Endothelial cell of umbilical vein (primary cell): ENCODE measurements around the gene TLCD4.

Source experiments
- EZH2 ChIP-seq: IDR thresholded peaks from 2 replicates; pipeline ENCODE4 v1.6.1; 2012; ENCODE audit warnings: borderline replicate concordance, low read depth, mild to moderate bottlenecking, moderate library complexity, low read length, inconsistent platforms; ENCODE audit not compliant: severe bottlenecking
- JUN ChIP-seq: IDR thresholded peaks from 2 replicates; pipeline ENCODE4 v1.6.1; 2011; ENCODE audit warnings: borderline replicate concordance, low read depth; ENCODE audit not compliant: insufficient read length, insufficient read depth
- POLR2AphosphoS5 ChIP-seq: IDR thresholded peaks from 2 replicates; pipeline ENCODE4 v1.6.1; 2012; ENCODE audit warnings: low read depth, mild to moderate bottlenecking, control low read depth, low read length, moderate library complexity; ENCODE audit not compliant: insufficient read depth
- TF ChIP-seq, protein P1 (sequence below), 2 donors: IDR thresholded peaks; 1 replicate in 1 of 2; 2 replicates in 1 of 2; pipeline ENCODE4 v1.5.1; 2011; ENCODE audit warnings: low read length in 2 of 2, mild to moderate bottlenecking in 2 of 2, moderate library complexity in 2 of 2, control low read depth in 1 of 2, inconsistent platforms in 1 of 2, low read depth in 1 of 2; ENCODE audit not compliant: insufficient read depth in 1 of 2; ENCODE audit errors: extremely low read depth in 1 of 2
- TF ChIP-seq, protein P2 (sequence below): IDR thresholded peaks from 2 replicates; pipeline ENCODE4 v1.6.1; 2011; ENCODE audit not compliant: insufficient read depth, insufficient read length

DNA sequence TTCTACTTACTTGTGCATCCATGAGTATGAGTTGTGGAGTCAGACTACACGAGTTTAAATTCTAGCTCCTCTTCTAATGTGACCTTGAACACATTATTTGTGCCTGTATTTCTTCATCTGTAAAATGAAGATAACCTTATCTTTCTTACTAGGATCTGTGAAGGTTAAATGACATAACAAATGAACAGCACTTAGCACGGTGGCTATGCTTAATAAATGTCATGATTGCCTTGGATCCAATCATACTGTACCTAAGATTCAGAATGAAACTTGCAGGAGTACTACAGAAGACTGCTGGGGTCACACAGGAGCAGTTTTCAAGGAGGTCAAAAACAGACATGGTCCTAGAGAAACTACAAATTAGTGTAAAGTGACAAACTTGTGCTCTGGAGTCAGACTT, 22.2 kb upstream of the TLCD4 start:
- TF ChIP-seq, protein P1, sequence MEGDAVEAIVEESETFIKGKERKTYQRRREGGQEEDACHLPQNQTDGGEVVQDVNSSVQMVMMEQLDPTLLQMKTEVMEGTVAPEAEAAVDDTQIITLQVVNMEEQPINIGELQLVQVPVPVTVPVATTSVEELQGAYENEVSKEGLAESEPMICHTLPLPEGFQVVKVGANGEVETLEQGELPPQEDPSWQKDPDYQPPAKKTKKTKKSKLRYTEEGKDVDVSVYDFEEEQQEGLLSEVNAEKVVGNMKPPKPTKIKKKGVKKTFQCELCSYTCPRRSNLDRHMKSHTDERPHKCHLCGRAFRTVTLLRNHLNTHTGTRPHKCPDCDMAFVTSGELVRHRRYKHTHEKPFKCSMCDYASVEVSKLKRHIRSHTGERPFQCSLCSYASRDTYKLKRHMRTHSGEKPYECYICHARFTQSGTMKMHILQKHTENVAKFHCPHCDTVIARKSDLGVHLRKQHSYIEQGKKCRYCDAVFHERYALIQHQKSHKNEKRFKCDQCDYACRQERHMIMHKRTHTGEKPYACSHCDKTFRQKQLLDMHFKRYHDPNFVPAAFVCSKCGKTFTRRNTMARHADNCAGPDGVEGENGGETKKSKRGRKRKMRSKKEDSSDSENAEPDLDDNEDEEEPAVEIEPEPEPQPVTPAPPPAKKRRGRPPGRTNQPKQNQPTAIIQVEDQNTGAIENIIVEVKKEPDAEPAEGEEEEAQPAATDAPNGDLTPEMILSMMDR (IDR thresholded peaks at IDR 0.05; ENCODE audit: extremely low read depth in 1 of 2, insufficient read depth in 1 of 2, low read depth in 1 of 2, low read length in 2 of 2): no peak
- TF ChIP-seq JUN: no peak
- no peak for TF ChIP-seq EZH2
- TF ChIP-seq POLR2AphosphoS5: no peak
- TF ChIP-seq, protein P2, sequence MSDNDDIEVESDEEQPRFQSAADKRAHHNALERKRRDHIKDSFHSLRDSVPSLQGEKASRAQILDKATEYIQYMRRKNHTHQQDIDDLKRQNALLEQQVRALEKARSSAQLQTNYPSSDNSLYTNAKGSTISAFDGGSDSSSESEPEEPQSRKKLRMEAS: no peak
